HG03432 (cell line): ENCODE measurements around the gene DOCK9.

Source experiments
- ATAC-seq: cut with Tn5 transposase; IDR thresholded peaks from one replicate; pipeline ENCODE4 v1.9.1; 2021; ENCODE audit warnings: mild to moderate bottlenecking, moderate library complexity; ENCODE audit not compliant: unreplicated experiment

The DOCK9 gene

GRCh38 chr13:98800078-98800477 lies 177.8 kb downstream of the DOCK9 start:
- ATAC-seq: no peak

- ATAC-seq: no peak
Measured at GRCh38 chr13:98798849-98799645, 178.8 kb downstream of the DOCK9 start.

DNA sequence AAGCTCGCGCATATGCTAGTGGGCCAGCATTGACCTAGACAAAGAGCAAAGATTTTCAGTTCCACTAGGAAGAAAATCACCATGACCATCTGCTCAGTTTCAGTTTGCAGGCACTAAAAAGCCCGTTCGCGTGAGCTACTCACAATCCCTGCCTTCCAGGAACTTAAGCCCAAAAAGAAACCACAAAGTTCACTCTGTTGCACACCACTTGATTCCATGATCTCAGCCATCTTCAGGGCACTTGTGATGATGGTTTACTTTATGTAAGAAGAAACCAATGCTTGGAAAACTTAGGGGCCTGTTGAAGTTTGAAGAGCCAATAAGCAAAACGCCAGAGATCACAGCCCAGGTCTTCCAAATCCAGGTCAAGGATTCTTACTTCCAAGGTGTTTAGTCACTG lies 180.4 kb downstream of the DOCK9 start:
- ATAC-seq: no peak

DNA sequence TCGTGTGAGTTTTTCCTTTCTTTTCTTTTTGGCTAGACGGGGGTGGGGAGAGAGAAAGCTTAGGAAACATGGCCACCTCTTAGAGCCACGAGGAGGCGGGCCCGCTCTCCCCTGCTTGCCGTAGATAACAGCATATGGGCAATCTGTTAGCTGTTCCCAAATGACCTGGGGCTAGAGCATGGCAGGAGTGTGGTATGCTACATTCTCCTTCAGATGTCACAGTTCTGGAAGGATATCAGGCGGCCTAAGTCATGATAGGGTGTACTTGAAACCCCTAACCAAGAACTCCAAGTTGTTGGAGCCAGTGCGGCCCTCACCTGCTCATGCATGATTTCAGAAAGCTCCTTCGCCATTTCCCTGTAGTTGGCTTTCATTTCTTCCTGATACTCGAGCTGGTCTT lies 181.1 kb downstream of the DOCK9 start:
- no peak for ATAC-seq

DNA sequence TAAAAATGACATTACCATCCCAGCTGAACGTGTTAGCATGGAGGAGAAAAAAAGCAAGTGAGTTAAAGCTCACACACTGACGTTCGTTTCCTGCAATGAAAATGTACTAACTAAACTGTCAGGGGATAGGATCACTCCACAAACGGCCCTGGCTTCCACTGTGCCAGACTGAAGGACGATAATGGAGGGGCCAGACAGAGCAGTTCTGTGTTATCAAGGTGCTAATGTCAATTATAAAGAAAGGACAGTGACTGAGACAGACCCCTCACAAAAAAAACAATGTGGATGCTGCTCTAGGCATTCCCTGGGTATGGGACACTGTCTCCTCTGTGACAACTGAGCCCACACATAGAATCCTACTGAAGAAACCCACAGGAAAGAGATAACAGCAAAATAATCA lies 181.7 kb downstream of the DOCK9 start:
- no peak for ATAC-seq

GRCh38 chr13:98795220-98795619 lies 182.6 kb downstream of the DOCK9 start:
- no peak for ATAC-seq

GRCh38 chr13:98794498-98794897 lies 183.4 kb downstream of the DOCK9 start:
- no peak for ATAC-seq

DNA sequence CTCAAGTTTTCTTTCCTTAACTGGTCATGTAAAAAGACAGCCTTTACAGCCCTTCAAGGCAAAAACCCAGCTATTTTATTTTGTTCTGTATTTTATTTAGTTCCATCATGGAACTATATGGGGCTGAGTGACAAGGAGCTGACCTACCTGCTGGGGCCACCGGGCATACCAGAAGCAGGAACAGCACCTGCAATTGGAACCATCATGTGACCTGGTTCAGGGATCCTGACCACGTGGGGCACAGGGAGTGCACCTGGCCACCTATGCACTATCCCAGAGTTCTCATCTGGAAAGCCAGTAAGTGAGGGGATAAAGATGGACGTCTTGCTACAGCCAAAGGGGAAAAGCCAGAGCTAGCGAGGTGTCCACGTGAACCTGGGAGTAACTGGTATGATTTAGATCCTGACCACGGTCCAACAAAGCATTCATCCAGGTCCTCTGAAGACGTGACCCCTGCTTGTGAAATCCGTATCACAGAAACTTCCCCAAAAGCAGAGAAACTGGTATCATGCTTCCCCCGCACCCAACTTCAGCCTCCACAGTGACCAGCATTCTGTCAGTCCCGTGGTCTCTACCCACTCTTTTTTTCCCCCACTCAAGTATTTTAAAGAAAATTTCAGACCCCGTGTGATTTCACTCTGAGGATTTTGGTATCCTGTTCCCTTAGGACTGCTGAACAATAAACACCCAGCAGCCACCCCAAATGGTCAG lies 184.9 kb downstream of the DOCK9 start:
- ATAC-seq: no peak

GRCh38 chr13:98792321-98792720 lies 185.5 kb downstream of the DOCK9 start:
- no peak for ATAC-seq

- no peak for ATAC-seq
Measured at GRCh38 chr13:98791611-98792010, 186.3 kb downstream of the DOCK9 start.

- no peak for ATAC-seq
Measured at GRCh38 chr13:98787996-98788395, 189.9 kb downstream of the DOCK9 start.

DNA sequence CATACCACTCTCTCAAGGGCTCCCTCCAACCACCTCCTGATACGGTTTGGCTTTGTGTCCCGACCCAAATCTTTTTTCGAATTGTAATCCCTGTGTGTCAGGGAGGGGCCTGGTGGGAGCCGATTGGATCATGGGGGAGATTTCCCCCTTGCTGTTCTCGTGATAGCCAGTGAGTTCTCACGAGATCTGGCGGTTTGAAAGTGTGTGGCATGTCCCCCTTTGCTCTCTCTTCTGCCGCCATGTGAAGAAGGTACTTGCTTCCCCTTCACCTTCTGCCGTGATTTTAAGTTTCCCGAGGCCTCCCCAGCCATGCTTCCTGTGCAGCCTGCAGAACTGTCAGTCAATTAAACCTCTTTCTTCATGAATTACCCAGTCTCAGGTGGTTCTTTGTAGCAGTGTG lies 190.7 kb downstream of the DOCK9 start:
- no peak for ATAC-seq

GRCh38 chr13:98786023-98786422 lies 191.8 kb downstream of the DOCK9 start:
- no peak for ATAC-seq

DNA sequence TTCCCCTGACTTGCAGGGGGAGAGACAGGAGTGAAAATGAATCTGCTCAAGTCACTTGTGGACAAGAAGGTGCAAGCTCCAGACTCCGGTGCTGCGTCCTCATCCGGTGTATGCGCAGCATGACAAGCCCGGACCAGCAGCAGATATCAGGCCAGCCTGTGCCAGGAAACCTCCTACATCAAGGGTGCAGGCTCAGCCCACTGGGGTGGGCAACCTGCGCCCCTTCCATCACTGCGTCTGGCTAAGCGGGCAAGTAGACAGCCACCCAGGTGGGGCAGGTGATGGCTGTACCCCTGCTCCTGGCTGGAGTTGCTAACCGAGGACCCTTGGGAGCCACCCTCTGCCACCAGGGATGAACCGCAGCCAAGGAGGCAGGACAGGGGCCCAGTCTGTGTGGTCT lies 192.5 kb downstream of the DOCK9 start:
- ATAC-seq: no peak

- no peak for ATAC-seq
Measured at GRCh38 chr13:98784666-98785065, 193.2 kb downstream of the DOCK9 start.

DNA sequence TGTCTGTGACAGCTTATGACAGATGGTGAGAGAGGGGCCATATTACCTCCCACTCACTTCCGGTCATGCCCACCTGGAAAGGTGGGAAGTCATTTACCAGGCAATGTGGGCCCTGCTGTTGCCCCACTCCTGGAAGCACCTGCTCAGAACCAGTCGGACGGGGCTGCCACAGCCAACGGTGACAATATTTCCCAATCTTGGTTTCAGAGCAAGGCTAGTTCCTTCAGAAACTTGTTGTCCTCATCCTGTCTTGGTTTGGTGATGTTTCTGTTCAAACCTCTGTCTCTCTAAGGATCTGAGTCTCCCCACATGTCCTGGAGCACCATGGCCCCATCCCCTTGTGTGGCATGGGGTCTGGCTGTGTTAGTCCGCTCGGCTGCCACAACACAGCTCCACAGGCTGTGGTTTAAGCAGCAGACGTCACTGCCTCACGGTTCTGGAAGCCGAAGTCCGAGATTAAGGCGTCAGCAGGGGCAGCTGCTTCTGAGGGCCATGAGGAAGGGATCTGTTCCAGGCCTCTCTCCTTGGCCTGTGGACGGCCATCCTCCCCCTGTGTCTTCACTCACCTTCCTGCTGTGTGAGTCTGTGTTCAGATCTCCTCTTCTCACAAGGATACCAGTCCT lies 193.9 kb downstream of the DOCK9 start:
- ATAC-seq: no peak

DNA sequence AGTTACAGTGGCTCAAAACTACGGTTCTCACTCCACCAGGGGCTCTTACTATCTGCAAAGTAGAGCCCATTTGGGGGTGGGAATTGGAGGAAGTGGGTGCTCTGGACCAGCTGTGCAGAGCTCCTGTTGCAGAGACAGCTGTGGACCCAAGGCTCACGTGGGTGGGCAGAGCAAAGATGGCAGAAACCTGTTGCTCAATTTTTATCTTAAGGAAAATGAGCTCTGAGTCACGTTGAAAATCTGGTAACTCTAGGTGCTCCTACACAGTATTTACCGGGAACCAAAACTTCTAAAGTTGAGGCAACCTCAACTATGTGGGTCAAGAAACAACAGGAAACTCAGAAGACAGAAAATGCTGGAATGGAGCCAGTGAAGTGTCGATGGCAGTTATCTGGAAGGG lies 195.2 kb downstream of the DOCK9 start:
- ATAC-seq: no peak

GRCh38 chr13:98781905-98782304 lies 196.0 kb downstream of the DOCK9 start:
- no peak for ATAC-seq

GRCh38 chr13:98781470-98781869 lies 196.4 kb downstream of the DOCK9 start:
- ATAC-seq: no peak

GRCh38 chr13:98781045-98781444 lies 196.8 kb downstream of the DOCK9 start:
- ATAC-seq: no peak

DNA sequence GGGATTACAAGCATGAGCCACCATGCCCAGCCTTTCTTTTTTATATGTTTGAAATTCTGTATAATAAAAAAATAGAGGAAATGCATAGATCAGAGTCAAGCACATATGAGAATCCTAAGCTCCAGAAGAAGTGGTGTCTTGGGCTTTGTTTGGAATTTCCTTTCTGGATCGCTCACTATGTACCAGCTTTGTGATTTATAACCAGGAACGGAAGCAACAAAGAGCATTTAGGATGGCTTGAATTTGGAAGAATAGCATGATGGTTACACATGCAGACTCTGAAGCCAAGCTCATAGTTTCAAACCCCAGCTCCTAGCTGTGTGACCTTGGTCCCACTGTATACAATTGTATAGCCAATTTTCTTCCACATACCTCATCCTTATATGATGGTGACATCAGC lies 197.4 kb downstream of the DOCK9 start:
- ATAC-seq: no peak

DNA sequence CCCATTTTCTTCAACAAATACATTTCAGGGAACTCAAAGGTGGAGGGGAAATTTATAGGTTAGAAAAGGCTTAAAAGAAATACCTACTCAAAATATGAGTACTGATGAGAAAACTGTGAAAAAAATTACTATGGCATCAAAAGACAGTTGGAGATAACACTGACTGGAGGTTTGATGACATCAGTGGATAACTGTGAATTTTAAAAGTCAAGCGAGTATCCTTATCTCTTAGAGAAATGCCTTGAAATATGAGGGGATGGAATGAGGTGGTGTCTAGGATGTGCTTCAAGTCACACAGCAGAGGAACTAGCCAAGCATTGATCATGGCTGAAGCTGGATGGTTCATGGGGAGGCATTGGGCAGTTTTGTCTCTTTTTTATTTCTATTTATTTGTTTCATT lies 198.2 kb downstream of the DOCK9 start:
- ATAC-seq: no peak
